ENCODE data around the gene CSK.

CSK gene

DNA sequence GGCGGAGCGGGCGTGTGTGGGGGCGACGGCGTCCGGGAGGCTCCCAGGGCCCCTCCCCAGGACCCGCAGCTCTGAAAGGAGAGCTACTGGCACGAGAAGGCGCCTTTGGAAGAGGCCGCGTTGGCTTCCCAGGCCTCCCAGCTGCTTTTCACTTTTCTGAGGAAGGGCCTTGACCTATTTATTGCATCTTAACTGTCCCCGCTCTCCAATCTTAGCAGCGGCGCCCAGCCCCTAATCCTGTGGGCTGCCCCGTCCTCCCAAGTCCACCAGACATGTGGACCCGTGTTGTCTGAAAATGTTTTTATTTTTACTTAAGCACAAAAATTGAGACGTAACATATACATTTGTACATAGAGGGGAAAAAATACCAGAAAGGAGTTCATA lies 61.6 kb downstream of the CSK start:
- no peak for DNase-seq (ENCODE audit: low read depth)

DNA sequence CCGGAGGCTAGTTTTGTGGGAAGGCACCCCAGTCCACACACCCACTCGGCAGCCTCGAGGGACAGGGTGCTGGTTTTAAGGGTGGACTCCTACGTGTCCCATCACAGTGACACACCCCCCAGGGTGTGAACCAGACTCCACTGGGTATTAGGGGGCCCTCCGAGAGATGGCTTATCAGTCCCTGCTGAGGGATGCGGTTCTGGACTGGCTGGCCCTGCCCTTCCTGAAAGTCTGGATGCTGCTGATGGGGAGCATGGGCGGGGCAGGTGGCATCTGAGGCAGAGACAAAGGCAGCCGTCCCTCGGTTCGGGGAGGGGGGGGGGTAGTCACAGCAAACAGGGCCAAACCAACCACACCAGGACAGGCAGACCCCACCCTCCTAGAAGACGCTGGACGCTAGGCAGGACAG lies 62.0 kb downstream of the CSK start:
- no peak for DNase-seq (ENCODE audit: low read depth)

DNA sequence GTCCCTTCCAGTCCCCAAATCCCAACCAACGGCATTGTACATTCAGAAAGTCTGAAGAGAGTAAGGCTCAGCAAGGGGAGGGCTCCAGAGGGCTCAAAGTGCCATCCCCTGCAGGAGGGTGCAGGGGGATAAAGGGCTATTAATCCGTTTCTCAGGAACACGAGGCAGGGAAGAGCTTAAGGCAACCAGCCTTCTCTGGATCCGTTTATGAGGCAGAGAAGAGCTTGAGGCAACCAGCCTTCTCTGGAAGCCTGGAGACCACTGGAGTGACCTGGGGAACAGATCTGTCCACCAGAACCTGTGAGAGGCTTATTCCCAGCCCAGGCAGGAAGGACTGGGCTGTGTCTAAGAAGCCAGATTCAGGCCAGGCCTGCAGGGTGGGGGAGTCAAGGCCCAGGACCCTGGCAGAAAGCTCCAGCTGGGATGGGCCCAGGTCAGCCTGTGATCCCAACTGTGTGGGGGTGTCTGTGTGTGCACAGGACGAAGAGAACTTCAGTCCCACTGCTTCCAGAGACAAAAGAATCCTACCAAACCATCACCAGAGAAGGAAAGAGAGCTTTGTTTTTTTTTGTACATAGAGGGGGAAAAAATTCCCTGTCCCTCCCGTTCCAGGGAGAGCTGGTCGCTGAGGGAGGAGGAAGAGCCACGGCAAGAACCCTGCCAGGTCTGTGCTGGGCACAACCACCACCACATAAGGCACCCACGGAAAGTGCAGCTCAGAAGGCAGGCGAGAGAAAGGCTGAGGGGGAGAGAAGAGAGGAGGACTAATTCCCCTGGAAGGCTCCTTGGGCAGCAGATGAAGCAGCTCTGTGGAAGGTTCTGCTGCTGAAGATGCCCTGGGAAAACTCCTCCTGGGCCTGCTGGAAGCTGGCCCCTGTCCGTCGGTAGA lies 62.7 kb downstream of the CSK start:
- DNase-seq (ENCODE audit: low read depth): no peak

DNA sequence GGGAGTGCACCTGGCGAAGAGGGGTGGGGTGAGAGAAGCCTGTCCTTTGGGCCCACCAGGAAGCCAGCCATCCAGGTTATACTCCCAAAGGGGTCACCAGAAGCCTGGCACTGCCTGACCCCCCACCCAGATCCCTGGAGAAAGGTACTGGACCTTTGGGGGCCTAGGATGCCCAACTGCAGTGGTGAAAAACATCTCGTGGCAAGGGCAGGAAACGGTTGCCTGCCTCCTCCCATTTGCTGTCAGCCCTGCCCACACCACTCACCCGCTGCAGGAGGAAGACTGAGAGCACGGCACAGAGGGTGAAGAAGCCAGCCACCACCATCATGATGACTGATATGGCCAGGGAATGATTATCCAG lies 63.3 kb downstream of the CSK start:
- DNase-seq (ENCODE audit: low read depth): no peak

DNA sequence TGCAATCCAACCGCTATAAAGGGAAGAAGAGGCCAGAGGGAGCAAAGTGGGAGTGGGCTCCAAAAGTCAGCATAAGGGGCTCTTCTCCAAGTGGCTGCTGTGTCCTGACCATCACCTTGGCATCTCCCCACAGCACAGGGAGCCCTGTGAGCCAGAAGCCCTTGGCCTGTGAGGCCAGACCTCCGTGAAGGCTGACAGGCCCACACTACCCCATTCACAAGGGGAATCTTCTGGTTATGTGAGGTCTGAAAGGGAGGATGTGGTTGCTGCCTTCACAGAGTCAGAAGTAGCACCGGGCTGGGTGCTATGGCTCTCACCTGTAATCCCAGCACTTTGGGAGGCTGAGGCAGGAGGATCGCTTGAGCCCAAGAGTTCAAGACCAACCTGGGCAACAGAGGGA lies 63.7 kb downstream of the CSK start:
- DNase-seq (ENCODE audit: low read depth): no peak

DNA sequence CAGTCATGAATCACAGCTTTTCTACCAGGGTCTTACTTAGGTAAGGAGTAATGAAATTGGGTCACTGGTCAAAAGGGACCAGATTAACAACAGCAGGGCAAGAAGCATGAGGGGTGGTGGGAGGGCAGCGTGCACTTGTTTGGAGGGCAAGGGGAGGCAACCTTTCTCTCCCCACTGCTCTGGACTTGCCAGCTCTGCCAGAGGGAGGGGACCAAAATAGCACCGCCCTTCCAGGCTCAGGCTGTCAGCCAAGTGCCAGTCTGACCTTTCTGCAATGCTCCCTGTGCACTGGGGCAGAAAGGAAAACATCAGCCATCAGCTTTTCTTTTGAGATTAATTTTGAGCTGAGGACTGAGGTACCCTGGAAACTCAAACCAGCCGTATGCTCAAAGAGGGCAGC lies 65.6 kb downstream of the CSK start:
- DNase-seq (ENCODE audit: low read depth): no peak

DNA sequence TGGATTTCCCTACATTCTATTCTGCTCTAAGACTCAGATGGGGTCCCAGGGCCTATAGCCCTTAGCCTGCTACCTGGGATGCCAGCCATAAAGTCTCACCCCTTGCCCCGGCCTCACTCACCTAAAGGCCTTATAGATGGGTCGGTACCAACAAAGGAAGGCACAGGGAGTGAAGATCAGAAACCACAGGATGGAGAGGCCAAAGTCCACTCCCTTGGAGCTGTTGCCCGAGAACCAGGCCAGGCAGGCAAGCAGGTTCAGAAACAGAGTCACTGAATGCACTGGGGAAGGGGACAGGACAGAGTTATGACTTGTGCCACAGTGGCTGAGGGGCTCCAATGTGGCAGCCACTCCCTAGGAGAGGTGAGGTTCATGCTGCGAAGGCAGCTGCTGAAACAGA lies 68.5 kb downstream of the CSK start:
- DNase-seq (ENCODE audit: low read depth): no peak

DNA sequence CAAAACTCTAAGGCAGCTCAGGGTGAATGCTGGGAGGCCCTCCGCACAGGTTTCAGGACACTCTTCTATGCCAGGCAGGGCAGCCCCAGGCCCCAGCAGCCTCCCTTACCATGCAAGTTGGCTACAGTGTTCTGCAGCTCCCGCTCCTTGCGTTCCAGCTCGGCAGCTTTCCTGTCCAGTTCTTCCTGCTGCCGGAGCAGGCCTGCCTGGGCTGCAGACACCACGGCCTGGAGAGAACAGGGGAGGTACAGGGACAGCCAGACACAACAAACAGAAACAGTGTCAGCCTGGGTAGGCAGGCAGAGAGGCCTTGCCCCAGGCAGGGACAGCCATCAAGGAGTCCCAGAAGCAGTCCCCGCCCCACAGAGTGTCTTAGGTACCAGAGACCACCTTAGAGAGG lies 70.1 kb downstream of the CSK start:
- DNase-seq (ENCODE audit: low read depth): no peak
